IMR-90 (cell line): ENCODE measurements around the gene ITGA3. TPM values are rescaled to one million over a fixed set of nuclear protein-coding genes. Genes with fewer than 3 reads are reported as not detected.

Source experiments
- ATAC-seq: fragments of 200-7000 bp; cut with Tn5 transposase; 2 replicates; pipeline ENCODE4 v1.9.1; 2020; ENCODE audit warnings: low read depth, mild to moderate bottlenecking, moderate library complexity
- BruUV-seq: library from RNA; stranded (reverse); fragments of 400-500 nt; replicated peaks from 2 replicates; lab custom pipeline; 2021; lab: Mats Ljungman, UMichigan
- CTCF ChIA-PET: fragments of 300-600 bp; formaldehyde crosslinking; extraction: SDS; loops from one replicate; lab custom pipeline; 2021; ENCODE audit warnings: antibody characterized with exemption; lab: Yijun Ruan, JAX
- POLR2A ChIA-PET: fragments of 300-600 bp; sonication (Branson Sonifier 250); formaldehyde crosslinking; loops from one replicate; lab custom pipeline; 2022; ENCODE audit warnings: antibody characterized with exemption; ENCODE audit not compliant: unreplicated experiment; lab: Charles Lee
- DNase-seq: peaks from one replicate; pipeline ENCODE4 v3.0.0; 2013
- H2AFZ ChIP-seq: replicated peaks from 2 replicates; pipeline ENCODE3; 2013; ENCODE audit warnings: low read length, mild to moderate bottlenecking; ENCODE audit not compliant: poor library complexity
- H2AK5ac ChIP-seq: 2 replicates; pipeline ENCODE4 v1.6.1; 2013; ENCODE audit warnings: low read depth, low read length, inconsistent platforms
- H2AK9ac ChIP-seq: replicated peaks from 2 replicates; pipeline ENCODE3; 2013; ENCODE audit warnings: mild to moderate bottlenecking, low read depth, low read length, moderate library complexity; ENCODE audit not compliant: poor library complexity
- H2BK120ac ChIP-seq: 2 replicates; pipeline ENCODE4 v1.6.1; 2013; ENCODE audit warnings: low read depth, low read length, inconsistent platforms
- H2BK15ac ChIP-seq: 3 replicates; pipeline ENCODE4 v1.6.1; 2013; ENCODE audit warnings: low read depth, low read length, inconsistent platforms
- H2BK20ac ChIP-seq: 2 replicates; pipeline ENCODE4 v1.6.1; 2013; ENCODE audit warnings: low read depth, mild to moderate bottlenecking, inconsistent platforms, low read length, moderate library complexity
- H2BK5ac ChIP-seq: 2 replicates; pipeline ENCODE4 v1.6.1; 2013; ENCODE audit warnings: mild to moderate bottlenecking, low read depth, low read length, inconsistent platforms; ENCODE audit not compliant: poor library complexity, severe bottlenecking
- H3K14ac ChIP-seq: replicated peaks from 2 replicates; pipeline ENCODE4 v1.6.1; 2013; ENCODE audit warnings: low read depth, low read length, inconsistent platforms
- H3K18ac ChIP-seq: 2 replicates; pipeline ENCODE4 v1.6.1; 2013; ENCODE audit warnings: low read depth, low read length, control low read depth
- H3K23ac ChIP-seq: 2 replicates; pipeline ENCODE4 v1.6.1; 2013; ENCODE audit warnings: low read depth, low read length, inconsistent platforms
- H3K27ac ChIP-seq: 2 replicates; pipeline ENCODE4 v1.5.1; 2013; ENCODE audit warnings: mild to moderate bottlenecking, control low read depth, low read length; ENCODE audit not compliant: insufficient read depth
- H3K27me3 ChIP-seq: 2 replicates; pipeline ENCODE4 v1.6.1; 2013; ENCODE audit warnings: low read length; ENCODE audit not compliant: control insufficient read depth, insufficient read depth
- H3K36me3 ChIP-seq: 2 replicates; pipeline ENCODE4 v1.6.1; 2013; ENCODE audit warnings: low read length, mixed read lengths; ENCODE audit not compliant: control insufficient read depth, insufficient read depth
- H3K4ac ChIP-seq: 2 replicates; pipeline ENCODE4 v1.6.1; 2013; ENCODE audit warnings: low read depth, low read length, inconsistent platforms
- H3K4me1 ChIP-seq: 2 replicates; pipeline ENCODE4 v1.6.1; 2013; ENCODE audit warnings: low read length, mixed read lengths; ENCODE audit not compliant: control insufficient read depth, insufficient read depth
- H3K4me2 ChIP-seq: 2 replicates; pipeline ENCODE4 v1.6.1; 2013; ENCODE audit warnings: low read depth, mild to moderate bottlenecking, control low read depth, low read length, moderate library complexity
- H3K4me3 ChIP-seq: 2 replicates; pipeline ENCODE4 v1.5.1; 2013; ENCODE audit warnings: low read depth, mild to moderate bottlenecking, control low read depth, low read length, moderate library complexity; ENCODE audit not compliant: insufficient read depth
- H3K56ac ChIP-seq: 2 replicates; pipeline ENCODE4 v1.6.1; 2013; ENCODE audit warnings: low read length, inconsistent platforms; ENCODE audit not compliant: insufficient read depth; ENCODE audit errors: extremely low read depth
- H3K79me1 ChIP-seq, 2 experiments: 2 replicates each; pipeline ENCODE4 v1.6.1; 2013; ENCODE audit warnings: low read length in 2 of 2, inconsistent platforms in 1 of 2, low read depth in 1 of 2
- H3K9ac ChIP-seq: 2 replicates; pipeline ENCODE4 v1.6.1; 2013; ENCODE audit warnings: low read depth, low read length, control low read depth
- H3K9me1 ChIP-seq: 2 replicates; pipeline ENCODE4 v1.6.1; 2013; ENCODE audit warnings: low read length, inconsistent platforms; ENCODE audit not compliant: insufficient read depth
- H3K9me3 ChIP-seq: 2 replicates; pipeline ENCODE4 v1.6.1; 2013; ENCODE audit warnings: low read length; ENCODE audit not compliant: control insufficient read depth, insufficient read depth
- H4K20me1 ChIP-seq: 2 replicates; pipeline ENCODE4 v1.6.1; 2013; ENCODE audit warnings: low read length, inconsistent platforms; ENCODE audit not compliant: insufficient read depth
- H4K5ac ChIP-seq: 2 replicates; pipeline ENCODE4 v1.6.1; 2013; ENCODE audit warnings: mild to moderate bottlenecking, low read depth, low read length, control low read depth
- H4K8ac ChIP-seq, 2 experiments: 2 replicates each; pipeline ENCODE4 v1.6.1; 2013; ENCODE audit warnings: low read depth in 2 of 2, low read length in 2 of 2, control low read depth in 1 of 2, inconsistent platforms in 1 of 2
- H4K91ac ChIP-seq: 2 replicates; pipeline ENCODE4 v1.6.1; 2013; ENCODE audit warnings: low read depth, low read length, inconsistent platforms; ENCODE audit not compliant: insufficient read depth
- BHLHE40 ChIP-seq: fragments of 150-350 bp; IDR thresholded peaks from 2 replicates; pipeline ENCODE4 v1.6.1; 2016; ENCODE audit warnings: mild to moderate bottlenecking, low read depth, low read length
- CHD1 ChIP-seq: IDR thresholded peaks from 2 replicates; pipeline ENCODE4 v1.6.1; 2012; ENCODE audit warnings: low read depth, low read length, improper control_type of control experiment
- CTCF ChIP-seq: conservative IDR thresholded peaks from 2 replicates; pipeline ENCODE4 v1.5.1; 2012; ENCODE audit warnings: mild to moderate bottlenecking, low read depth, low read length, improper control_type of control experiment
- MAFK ChIP-seq: IDR thresholded peaks from 2 replicates; pipeline ENCODE4 v1.6.1; 2012; ENCODE audit warnings: low read depth, low read length, improper control_type of control experiment
- MAZ ChIP-seq: IDR thresholded peaks from 2 replicates; pipeline ENCODE4 v1.6.1; 2012; ENCODE audit warnings: low read depth, mild to moderate bottlenecking, low read length, improper control_type of control experiment, moderate library complexity, borderline replicate concordance
- NFE2L2 ChIP-seq: fragments of 150-350 bp; IDR thresholded peaks from 2 replicates; pipeline ENCODE4 v1.6.1; 2016; ENCODE audit warnings: low read depth, mild to moderate bottlenecking, low read length
- RAD21 ChIP-seq: IDR thresholded peaks from 2 replicates; pipeline ENCODE4 v1.6.1; 2012; ENCODE audit warnings: low read length, improper control_type of control experiment
- RCOR1 ChIP-seq: IDR thresholded peaks from 2 replicates; pipeline ENCODE4 v1.6.1; 2012; ENCODE audit warnings: mild to moderate bottlenecking, low read length, improper control_type of control experiment; ENCODE audit not compliant: insufficient replicate concordance
- SMC3 ChIP-seq: fragments of 150-350 bp; IDR thresholded peaks from 2 replicates; pipeline ENCODE4 v1.6.1; 2016; ENCODE audit warnings: low read depth, mild to moderate bottlenecking, antibody characterized with exemption, low read length, moderate library complexity
- WGBS, 2 experiments: methylation state at CpG; one replicate each; pipeline versions ENCODE4 v1.1.5 to v1.1.7; 2013; ENCODE audit warnings: missing lambda C conversion rate in 2 of 2; ENCODE audit not compliant: insufficient read length in 1 of 2; ENCODE audit errors: extremely low coverage in 2 of 2; 5-methylcytosine and 5-hydroxymethylcytosine counted together
- dilution Hi-C: fragments of 300-500 bp; cut with HindIII; formaldehyde crosslinking; loops from one replicate; pipeline ENCODE4 v1.14.3; 2018; ENCODE audit warnings: low sequenced_read_pairs; ENCODE audit not compliant: unreplicated experiment
- in situ Hi-C: fragments of 300-500 bp; cut with MboI; formaldehyde crosslinking; loops from 3 replicates; pipeline ENCODE4 v1.14.3; 2019; ENCODE audit warnings: low sequenced_read_pairs, inconsistent platforms, mixed read lengths
- intact Hi-C: fragments of 100-400 bp; cut with micrococcal nuclease; formaldehyde crosslinking; loops from 2 replicates; pipeline ENCODE4 v1.10.0; 2022
- polyA plus RNA-seq, 3 experiments: library from polyadenylated mRNA; depleted of rRNA; stranded (reverse); fragments of >200 nt; gene quantifications; 2 replicates each; pipeline ENCODE4 v1.2.3, GENCODE V29; 2012; ENCODE audit warnings: low replicate concordance in 1 of 3
- total RNA-seq: library from RNA; depleted of rRNA; stranded (reverse); fragments of >200 nt; gene quantifications from 2 replicates; pipeline ENCODE4 v1.2.3, GENCODE V29; 2012

Gene ITGA3
- total and polyA plus RNA-seq, 2 of the 4 experiments (the other 2 are of a cell fraction), result 78.0 to 202 TPM

DNA sequence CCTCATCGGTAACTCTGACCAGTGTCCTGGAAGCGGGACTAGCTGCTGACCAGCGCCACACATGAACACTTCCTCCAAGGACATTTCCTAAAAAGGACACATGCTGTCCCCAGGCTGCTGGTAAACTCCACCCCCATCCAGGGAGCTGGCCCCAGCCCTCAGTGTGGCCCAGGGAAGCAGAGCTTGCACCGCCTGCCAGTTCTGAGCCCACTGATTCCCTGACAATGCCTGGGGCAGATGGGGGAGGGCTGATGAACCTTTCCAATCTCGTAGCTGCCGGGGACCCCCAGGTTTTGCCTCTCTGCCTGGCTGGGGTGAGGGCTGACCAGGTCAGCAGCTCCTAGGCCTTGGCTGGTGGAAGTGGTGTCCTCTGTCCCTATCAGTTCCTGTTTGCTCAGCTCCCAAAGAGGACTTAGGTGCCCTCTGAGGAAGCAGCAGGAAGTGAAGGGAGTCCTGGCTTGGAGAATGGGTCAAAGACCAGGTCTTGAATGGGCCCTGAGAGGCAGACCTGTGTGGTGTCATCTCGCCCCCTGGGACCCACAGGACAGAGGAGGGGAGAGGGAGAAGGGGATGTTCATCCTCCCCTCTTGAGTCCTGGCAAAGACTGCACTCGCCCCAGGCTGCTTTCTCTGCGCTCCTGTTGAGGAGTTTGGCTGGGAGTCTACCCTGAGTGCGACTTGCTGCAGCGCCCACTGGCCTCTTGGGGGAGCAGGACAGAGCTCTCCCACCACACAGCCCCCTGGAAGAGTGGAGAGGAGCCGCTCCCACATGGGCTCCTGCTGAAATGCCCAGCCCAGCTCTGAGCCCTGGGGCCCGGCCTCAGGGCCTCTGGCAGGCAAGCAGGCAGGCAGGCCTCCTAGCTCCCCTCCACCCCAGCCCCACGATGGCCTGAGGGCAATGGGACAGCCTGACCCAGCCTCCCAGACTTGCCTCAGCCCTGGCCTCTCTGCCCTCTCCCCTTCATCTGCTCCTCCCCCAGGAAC is 56.1 kb downstream of the ITGA3 start:
- Histone ChIP-seq H3K4me2 (no peak overlapping the region), H3K56ac (no peak overlapping the region), H2BK5ac (no peak overlapping the region), H4K5ac (no peak overlapping the region), H2BK20ac (no peak overlapping the region), H2BK120ac (peak overlapping the region; percentile 14; the same call in 1 of the 2 replicates), H3K9me1 (peaks cover 3% of the 10 kb centered on the region), H2AFZ (peak overlapping the region; percentile 64), H3K4ac (peak overlapping the region; percentile 60), H3K79me1 (no peaks in the 10 kb centered on the region), H4K91ac (peak overlapping the region; percentile 85), H4K20me1 (no peaks in the 10 kb centered on the region), H4K8ac (peak overlapping the region; percentile 69 to 79), H3K27ac (no peak overlapping the region; the same call in 1 of the 2 replicates), H3K4me3 (no peak overlapping the region), H3K9ac (peak overlapping the region; percentile 34; the same call in 1 of the 2 replicates), H3K27me3 (no peaks in the 10 kb centered on the region), H2AK5ac (peak overlapping the region; percentile 7), H3K14ac (peak overlapping the region; percentile 68; the same call in 1 of the 2 replicates), H3K23ac (no peak overlapping the region), H2AK9ac (peak overlapping the region; percentile 68), H3K36me3 (peaks cover 25% of the 10 kb centered on the region; the same call in 1 of the 2 replicates), H2BK15ac (0 out of 3 replicates have a peak overlapping the region, but pooled peaks have one; percentile 31), H3K18ac (no peak overlapping the region), H3K9me3 (no peaks in the 10 kb centered on the region), H3K4me1 (peaks cover 3% of the 10 kb centered on the region)
- ChIA-PET POLR2A (no interaction called here), CTCF (interaction anchor here (1.0 kb wide), 2 partner anchors 18 to 50 kb away, joined by 3 to 5 read pairs; no protein-coding TSS in a partner anchor)
- intact Hi-C loops, result no loop called here
- dilution Hi-C loops, result no loop called here
- TF ChIP-seq MAZ, result no peak
- no peak for TF ChIP-seq CTCF
- TF ChIP-seq SMC3, result no peak
- TF ChIP-seq BHLHE40, result no peak
- TF ChIP-seq NFE2L2, result no peak
- TF ChIP-seq MAFK, result no peak
- TF ChIP-seq RAD21, result no peak
- TF ChIP-seq RCOR1, result no peak
- TF ChIP-seq CHD1, result no peak
- in situ Hi-C loops, result no loop called here
- BruUV-seq, result no TSS peak
- 77% methylated on average over 4 of the region's 14 CpGs; no CpG with 5 or more reads in 1 of the 2 experiments for WGBS, 2 experiments
- DNase-seq (no peak), ATAC-seq (peak; percentile 24)
